HG03565 (cell line): ENCODE results near the gene RPP30.

Experiments used
- ATAC-seq: cut with Tn5 transposase; IDR thresholded peaks from one replicate; pipeline ENCODE4 v1.9.1; 2021; ENCODE audit warnings: mild to moderate bottlenecking, moderate library complexity; ENCODE audit not compliant: unreplicated experiment

The RPP30 gene

DNA sequence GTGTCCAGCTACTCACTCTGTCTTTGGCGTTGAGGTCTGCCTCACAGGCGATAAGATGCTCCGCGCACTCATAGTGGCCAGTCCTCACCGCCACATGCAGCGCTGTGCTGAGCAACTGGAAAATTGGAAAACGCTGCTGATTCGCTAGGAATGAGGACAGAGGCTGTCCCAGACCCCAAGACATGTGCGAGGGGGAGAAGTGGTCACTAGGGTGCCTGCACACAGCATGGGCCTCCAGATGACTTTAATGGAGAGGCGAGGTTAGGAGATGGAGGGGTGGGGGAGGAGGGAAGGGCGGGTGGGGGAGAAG lies 43.9 kb downstream of the RPP30 start:
- ATAC-seq: no peak

DNA sequence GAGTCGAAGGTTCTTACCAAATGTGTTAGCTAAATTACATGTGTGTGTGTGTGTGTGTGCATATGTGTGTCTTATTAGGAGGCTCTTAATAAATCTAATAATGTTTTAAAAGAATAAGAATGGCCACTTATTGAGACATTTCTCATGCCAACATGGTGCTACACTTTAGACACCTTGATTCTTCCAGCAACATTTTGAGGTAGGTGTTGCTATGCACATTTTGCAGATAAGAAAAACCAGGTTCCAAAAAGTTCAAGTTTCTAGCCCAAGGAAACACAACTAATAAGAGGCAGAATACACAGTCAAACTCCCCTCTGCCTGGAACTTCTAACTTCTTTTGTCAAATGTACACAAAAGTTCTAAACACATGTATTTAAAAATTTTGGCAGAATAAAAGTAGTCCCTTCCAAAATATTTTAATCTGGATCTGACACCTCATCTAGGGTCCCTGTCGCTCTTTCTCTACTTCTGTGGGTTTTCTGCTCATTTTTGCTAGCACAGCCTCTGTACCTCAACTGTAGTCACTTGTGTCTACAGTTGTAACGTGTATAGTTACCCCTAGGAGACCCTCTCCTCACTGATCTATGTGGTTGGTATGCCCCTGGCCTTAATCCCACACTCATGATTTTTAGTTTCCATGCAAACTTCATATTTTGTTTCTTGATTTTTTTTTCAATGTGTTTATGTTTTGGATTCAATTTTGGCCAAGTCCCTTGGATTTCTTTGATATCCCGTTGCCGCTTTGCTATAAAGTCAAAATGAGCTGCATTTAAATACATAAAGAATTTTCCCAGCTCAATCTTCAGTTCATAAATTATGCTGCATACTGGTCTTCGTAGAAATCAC lies 44.8 kb downstream of the RPP30 start:
- ATAC-seq: no peak

DNA sequence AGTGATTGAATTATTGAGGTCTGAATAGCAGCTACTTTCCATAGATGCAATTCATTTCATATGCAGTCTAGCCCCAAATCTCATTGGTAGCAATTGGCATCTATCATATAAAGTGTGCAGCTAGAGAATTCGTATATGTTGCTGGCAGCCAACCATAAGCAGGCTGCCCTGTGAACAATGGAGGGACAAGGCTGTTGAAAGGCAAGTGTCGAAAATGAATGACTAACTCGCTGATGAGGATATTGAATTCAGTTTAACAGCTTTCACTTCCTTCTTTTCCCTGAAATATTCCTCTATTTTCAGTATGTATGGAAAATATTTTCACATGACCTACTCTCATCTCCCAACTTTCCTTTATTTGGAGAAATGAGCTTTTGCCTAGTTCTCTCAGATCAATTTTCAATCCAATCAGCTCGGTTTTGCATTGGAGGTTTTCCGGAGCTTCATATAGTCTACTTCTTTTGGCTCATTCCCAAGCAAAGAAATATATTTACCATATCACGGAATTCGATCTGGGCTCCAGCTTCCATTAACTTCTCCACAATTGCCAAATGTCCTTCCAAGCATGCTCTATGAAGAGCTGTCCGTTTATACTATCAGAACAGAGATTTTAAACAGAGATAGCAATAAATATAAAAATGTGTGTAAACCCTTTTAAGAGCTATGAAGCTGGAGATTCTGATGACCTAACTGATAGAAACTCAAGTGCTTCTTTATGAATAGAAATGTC lies 45.6 kb downstream of the RPP30 start:
- ATAC-seq: no peak

DNA sequence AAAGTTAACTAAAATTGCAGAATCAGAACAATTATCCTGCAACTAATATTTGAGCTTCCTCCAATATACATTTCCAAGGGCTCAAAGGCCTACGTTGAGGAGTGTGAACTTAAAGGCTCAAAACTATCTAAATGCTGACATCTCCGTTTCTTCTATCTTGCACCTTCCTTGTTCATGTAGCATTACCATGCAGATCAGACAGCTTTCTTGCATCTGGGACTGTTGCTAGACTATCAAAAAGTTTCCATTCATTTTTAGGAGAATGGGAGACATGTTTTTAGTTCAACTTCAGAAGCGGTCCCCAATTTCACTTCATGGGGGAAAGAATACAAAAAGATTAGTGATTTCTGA lies 46.2 kb downstream of the RPP30 start:
- no peak for ATAC-seq

DNA sequence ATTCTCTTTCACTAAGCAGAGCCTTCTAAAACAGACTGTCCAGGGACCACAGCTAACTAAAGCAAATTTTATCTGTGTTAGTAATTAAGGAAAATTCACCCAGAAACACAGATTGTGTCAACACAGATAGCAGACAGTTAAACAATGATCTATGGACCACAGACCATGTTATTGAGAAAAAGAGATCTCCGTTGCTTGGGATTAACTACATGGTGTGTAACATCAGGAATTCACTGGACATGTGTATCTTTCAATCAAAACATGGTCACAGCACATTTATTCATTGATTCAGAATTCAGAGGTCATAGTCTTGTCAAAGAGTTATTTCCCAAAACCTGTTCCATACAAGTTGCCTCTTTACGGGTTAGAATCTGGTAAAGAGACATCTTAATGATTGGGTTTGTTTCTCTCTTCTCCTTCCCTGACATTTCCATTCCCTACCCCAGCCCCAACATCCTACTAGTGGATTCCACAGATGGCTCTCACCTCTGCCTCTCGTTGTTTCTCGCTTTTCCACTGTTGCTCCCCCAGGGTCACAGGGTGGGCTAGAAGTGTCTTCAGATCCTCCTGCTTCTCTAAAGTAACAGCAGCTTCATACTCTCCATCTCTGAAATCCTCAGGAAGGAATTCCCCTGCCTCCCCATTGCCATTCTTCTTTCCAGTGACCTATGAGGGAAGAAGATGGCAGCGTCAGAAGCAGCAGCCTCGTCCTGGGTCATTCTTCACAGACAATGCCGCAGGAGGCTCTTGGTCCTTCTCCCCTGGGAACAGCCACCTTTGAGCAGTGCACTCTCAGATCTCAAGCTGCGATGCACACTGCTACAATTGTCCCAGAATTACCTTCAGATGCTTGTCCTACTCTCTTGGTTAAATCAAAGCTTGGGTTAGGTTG lies 48.2 kb downstream of the RPP30 start:
- no peak for ATAC-seq

DNA sequence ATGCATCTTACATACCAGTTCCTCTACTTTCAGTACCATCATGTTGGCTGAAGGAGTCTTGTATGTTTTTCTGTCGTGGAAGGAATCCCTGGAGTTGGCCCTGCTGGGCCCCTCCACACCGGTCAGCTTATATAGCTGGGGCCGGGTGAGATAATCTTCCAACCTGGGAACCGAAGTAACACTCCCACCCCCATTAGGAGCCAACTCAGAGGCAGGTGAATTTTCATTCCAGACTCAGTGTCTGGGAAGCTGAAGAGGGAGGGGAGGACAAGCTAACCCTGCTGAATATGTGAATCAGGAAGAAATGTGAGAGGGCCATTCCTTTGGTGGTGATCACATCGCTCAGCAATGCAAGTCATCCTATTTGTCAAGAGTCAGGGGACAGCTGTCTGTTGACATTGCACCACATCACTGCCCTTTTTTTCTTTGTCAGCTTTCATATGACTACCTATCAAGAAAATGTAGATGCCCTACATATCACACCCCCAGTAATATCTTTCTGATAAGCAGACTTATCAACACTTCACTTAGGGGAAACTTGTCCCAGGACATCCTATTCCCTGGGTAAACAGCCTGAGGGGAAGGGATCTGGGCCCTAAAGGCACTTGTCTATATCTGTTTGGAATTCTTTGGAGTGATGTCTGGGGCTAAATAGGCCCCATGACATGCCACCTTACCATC lies 49.4 kb downstream of the RPP30 start, which contains the start of gene ANKRD1:
ANKRD1 (minus strand) TSS at position 102 of the 681 bp plus-strand sequence; CDS start at position 42, 60 bp downstream.
- no peak for ATAC-seq

DNA sequence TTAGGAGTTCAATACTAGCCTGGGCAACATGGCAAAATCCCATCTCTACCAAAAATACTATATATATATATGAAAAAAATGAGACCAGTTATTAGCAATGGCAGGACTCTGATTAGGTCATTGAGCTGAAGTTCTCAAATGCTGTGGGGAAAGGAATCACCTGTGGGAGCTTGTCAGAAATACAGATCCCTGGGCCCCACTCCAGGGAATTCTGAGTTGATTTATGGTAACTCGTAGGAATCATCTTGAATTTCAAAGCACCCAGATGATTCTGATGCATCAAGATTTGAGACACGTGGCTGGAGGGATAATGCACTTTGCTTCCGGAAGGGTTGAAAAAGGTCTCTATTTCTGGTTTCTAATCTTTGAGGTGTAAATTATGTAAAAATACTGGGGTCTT lies 50.1 kb downstream of the RPP30 start:
- ATAC-seq: no peak

DNA sequence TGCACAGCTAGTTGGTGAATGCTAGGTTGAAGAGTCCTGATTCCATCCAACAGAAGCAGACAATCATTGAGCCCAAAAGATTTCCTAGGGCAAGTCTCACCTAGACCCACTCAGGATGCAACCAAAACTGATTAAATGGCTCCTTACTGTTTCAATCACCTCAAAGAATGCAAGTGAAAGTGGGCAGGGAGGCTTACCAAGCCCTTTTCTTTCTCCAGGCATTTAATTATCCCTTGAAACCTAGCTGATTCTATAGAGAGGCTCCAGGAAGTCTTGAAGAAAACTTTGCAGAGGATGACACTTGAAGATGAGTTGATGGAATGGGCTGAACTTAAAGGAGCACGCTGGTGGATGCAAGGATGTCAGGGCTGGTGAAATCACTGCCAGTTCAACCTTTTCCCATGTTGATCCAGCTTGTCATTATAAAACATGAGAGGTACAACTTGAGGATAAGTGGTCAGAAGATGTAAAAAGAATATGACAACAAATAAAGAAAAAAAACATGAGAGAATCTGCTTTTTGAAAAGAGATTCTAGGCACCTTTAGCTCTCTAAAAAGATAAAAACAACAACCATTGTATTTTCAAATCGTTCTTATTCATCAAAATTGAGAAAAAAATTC lies 51.4 kb downstream of the RPP30 start:
- ATAC-seq: no peak

DNA sequence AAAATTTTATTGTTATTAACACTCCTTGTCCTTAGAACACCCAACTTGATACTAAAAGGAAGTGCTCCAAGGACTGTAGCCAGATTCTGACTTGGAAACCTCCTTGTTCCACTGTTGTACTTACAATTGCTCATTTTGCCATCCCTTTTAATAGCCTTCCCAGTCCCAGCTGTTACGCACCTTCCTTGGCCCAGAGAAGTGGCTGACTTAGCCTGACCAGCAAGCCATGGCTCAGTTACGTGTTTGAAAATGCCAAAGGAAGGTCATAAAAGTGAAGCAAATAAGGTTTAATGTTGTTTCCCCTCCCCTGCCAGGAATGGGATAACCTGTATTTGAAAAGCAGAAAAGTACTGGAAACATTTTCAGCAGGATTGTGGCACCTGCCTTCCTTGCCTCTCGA lies 52.8 kb downstream of the RPP30 start:
- ATAC-seq: no peak

DNA sequence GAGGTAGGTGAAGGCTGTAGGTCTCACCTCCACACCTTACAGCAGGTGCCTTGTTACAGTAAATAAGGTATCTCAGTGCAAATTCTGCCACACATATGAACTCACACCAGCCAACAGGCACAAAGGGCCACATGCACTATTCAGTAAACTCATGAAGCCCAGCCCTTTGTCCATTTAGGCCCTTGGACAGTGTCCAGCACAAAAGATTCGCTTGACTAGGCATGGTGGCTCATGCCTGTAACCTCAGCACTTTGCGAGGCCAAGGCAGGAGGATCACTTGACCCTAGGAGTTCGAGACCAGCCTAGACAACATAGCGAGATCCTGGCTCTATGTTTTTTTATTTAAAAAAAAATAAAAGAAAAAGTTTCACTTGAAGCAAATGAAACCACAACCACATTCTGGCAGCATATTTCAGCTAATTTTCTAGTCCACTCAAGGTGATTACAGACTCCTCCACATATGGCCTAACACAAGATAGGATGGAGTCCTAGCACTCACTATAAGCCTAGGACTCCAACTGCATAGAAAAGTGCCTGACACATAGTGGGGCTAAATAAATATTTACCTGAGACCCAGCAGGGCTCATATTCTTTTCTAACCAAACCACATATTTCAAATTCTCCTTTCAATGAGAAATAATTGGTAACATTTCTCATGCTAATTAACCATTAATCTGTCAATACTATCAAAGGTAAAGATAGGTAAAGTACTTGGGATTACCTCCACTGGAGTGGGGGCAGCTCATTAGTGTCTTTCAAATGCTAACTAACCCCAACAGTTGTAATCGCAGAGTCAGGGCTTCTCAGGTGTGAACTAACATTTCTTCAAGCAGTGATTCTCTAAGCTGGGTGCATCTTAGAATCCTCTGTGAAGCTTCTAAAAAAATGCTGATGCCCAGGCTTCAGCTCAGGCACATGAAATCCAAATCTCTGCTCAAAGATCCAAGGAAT lies 53.6 kb downstream of the RPP30 start:
- ATAC-seq: no peak

DNA sequence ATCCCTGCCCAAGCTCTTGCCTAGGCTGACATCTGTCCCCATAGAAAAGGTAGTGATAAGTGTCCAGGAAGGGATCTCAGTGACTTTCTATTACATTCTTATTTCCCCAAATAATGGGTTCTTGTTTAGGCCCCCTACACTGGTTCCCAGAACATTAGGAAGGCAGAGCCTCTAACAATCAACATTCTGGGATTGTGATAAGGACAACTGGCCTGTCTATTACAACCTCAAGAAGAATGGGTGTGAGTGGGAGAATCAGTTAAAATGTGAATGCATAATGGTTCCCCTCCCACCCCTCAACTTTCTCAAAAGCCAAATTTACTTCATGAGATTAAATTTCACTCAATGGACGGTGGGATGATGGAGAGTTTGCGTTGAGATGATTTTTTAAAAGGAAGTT lies 55.5 kb downstream of the RPP30 start:
- ATAC-seq: no peak

DNA sequence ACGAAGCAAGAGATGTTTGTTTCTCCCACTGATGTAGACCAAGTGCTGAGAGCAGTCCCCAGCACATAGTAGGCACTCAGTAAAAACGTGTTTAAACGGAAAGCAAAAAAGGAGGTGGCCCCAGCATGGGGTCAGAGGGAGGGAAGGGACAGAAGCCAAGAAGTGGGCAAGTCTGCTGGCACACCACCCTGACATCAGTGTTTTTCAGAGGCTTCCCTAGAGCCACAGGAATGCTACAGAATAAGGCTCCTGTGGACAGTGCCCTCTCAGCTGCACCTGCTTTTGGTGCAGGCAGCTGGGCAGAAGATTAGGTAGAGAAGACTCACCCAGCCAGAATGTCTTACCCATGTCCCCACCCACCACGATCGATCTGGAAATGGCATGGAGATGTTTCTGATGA lies 57.4 kb downstream of the RPP30 start:
- ATAC-seq: no peak

DNA sequence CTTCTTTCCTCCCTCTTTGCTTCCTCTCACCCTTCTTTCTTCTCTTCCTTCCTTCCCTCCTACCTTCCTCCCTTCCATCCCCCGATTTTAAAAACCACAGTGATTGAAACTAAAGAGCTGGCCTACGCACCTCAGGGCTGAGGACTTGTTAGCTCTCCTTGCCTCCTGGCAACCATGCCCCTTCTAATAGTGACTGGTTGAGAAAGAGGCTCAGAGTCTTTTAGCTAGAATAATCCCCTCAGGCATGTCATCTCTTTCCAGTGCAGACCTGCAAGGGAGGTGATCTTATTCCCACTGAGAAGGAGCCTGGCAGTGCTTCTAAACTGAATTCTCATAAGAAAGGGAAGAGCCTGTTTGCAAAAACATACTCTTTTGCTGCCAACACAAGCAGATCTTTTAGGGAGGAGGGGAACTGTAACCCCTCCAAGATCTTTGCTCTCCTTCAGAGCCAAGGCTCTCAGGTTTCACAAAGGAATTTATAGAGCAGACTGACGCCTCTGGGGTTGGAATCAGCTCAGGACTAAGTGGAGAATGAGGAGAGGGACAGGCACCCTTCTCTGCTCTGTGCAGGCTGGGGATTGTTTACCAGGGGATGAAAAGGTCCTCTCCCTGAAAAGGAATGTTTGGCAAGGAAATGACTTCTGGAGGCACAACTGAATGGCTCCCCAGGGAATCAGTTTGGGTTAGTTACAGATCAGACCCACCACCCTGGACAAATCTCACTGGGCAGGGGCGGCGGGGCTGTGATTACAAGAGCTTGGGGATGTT lies 58.5 kb downstream of the RPP30 start:
- no peak for ATAC-seq

DNA sequence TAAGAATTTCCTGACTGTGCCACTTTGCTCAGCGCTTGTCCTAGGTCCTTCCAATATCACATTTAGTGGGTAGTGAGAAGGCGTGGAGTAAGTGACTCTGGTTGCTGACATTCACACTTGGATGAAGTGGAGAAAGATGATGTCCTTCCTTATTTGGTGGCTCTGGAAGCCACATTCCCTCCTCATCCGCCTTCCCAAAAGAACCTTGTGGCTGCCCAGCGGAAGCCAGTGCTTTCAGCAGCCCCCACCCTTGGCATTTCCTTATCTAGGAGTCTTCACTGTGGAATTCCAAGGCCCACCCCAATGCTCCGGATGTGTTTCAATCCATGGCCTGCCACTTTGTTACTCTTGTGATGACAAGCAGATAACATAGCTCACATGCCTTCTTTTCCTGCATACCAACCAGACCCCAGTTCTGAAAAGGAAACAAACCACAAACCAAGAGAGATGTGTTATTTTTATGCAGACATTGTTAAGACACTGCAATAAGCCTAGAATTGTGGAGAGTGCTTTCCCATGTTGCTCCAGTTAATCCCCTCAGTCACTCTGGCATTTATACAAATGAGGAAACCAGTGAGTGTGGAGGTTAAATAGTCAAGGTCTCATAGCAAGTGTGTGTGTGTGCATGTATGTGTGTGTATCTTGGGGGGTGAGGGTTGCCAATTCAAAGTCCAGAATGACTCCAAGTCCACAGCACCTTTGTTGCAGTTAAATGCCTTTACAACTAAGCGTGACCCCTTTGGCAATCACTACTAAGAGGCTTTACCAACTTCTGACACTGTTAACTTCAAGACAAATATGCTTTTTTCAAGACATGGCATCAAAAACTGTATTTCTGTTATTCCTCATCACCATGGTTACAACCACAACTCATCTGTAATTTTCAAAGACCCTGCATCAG lies 59.4 kb downstream of the RPP30 start:
- no peak for ATAC-seq

DNA sequence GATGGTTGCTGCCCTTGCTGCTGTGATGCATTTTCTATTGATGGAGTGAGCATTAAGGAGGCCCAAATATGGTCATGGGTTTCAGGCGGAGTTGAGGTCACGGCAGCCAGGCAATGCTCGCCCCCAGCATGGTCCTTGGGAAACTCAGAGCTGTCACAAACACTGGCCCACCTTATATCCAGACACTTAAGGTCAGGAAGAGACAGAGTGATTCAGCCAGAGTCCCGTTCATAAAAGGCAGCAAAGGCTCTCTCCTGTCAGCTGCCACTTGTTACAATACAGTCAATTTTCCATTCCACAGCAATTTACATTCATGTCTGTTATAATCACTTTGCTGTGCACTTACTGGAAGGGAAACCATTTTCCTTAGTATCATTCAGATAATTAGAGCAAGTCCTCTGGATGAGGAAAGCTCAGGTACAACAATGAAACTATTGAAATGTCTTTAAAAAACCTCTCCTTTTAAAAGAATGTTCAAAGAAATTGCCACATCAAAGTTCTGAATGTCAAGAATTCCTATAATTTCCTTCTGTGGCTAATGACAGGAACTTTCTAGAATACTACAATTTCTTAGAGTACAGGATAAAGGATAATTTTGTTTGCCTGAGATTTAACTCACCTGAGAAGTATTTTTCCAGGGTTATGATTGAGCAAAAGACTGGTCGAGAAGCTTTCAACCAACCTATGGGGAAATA lies 64.0 kb downstream of the RPP30 start:
- no peak for ATAC-seq

DNA sequence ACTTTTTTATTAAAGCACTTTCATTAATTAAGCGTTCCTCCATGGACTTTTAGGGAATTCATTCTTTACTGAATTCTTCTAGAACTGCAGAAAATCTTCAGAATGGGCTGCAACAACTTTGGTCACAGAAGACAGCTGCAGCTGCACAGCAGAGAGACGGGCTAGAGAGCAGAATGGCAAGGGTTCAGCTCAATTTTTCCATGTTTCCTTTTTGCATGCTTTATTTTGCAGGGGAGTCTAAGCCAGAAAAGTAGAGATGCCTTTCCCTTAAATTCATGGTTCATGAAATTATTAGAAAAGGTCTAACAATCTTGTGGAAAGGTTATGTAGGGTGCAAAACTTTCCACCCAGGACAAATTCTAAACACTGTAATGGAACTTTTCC lies 64.5 kb downstream of the RPP30 start:
- ATAC-seq: no peak

DNA sequence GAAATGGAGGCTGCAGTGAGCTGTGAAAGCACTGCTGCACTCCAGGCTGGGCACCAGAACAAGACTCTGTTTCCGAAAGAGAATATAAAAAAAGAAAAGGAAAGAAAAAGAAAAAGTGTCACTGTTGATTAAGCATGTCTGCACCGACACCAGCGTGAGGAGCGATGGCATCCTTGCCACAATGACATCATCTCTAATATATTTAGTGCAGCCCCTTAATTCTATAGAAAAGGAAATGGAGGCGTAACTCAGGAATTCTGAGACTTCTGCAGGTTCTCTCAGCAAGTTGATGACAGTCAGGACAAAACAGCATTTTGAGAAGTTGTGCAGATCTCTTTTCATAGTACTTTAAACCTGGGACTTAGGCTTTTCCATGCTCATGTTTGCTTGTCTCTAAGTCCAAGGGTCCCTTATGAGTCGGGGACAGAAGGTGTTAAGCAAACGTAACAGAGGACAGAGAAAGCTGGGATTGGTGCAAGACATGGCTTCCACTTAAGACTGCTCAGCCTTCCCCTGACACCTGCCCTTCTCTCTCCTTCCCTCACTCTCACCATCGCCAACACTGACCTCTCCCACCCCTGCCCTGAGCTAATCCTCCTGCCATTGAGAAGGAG lies 66.0 kb downstream of the RPP30 start:
- ATAC-seq: no peak
